HepG2 (cell line): ENCODE measurements around the gene HBQ1. TPM values are rescaled to one million over a fixed set of nuclear protein-coding genes. Genes with fewer than 3 reads are reported as not detected.

Experiments used
- ATAC-seq: fragments of 200-7000 bp; cut with Tn5 transposase; 3 replicates; pipeline ENCODE4 v1.9.1; 2020; ENCODE audit warnings: mild to moderate bottlenecking, moderate library complexity
- BruUV-seq: library from RNA; stranded (reverse); fragments of 400-500 nt; replicated peaks from 2 replicates; lab custom pipeline; 2021; lab: Mats Ljungman, UMichigan
- CTCF ChIA-PET: fragments of 300-600 bp; formaldehyde crosslinking; extraction: SDS; loops from one replicate; lab custom pipeline; 2021; ENCODE audit warnings: low total read pairs, inconsistent platforms, low intra/inter-chr PET ratio; lab: Yijun Ruan, JAX
- POLR2A ChIA-PET: fragments of 350-600 bp; sonication (Branson Sonifier 250); formaldehyde crosslinking; loops from one replicate; lab custom pipeline; 2020; ENCODE audit warnings: antibody characterized with exemption, inconsistent platforms; lab: Yijun Ruan, JAX
- DNase-seq: peaks from one replicate; pipeline ENCODE4 v3.0.0-alpha.2; 2015; ENCODE audit warnings: low spot score
- FAIRE-seq: peaks from 3 replicates; lab custom pipeline; 2011; peaks lifted over from hg19 to GRCh38; lab: Jason Lieb, UNC
- H2AFZ ChIP-seq: one replicate; pipeline ENCODE4 v1.6.1; 2011; ENCODE audit warnings: low read length, inconsistent platforms
- H3K27ac ChIP-seq: fragments of 300-600 bp; 3 replicates; pipeline ENCODE4 v1.8.0; 2011; ENCODE audit warnings: mixed run types, mild to moderate bottlenecking, mixed read lengths, low read length, inconsistent platforms; ENCODE audit not compliant: insufficient read depth; ENCODE audit errors: extremely low read length
- H3K27me3 ChIP-seq, 2 experiments: fragments of 200-600 bp in 1 of 2; 2 replicates in 1 of 2; 3 replicates in 1 of 2; pipeline versions ENCODE4 v1.6.0 to v1.8.0; 2011; ENCODE audit warnings: low read length in 2 of 2, mild to moderate bottlenecking in 2 of 2, moderate library complexity in 2 of 2, inconsistent platforms in 1 of 2; ENCODE audit not compliant: insufficient read depth in 2 of 2, control insufficient read depth in 1 of 2
- H3K36me3 ChIP-seq, 2 experiments: fragments of 200-600 bp in 1 of 2; replicated peaks in 1 of 2; 2 replicates in 1 of 2; 3 replicates in 1 of 2; pipeline versions ENCODE4 v1.5.1 to v1.8.0; 2011; ENCODE audit warnings: low read length in 2 of 2, inconsistent platforms in 1 of 2; ENCODE audit not compliant: insufficient read depth in 2 of 2, control insufficient read depth in 1 of 2
- H3K4me1 ChIP-seq: 2 replicates; pipeline ENCODE4 v1.5.1; 2012; ENCODE audit warnings: low read length, inconsistent platforms; ENCODE audit not compliant: insufficient read depth
- H3K4me2 ChIP-seq: 2 replicates; pipeline ENCODE4 v1.6.0; 2011; ENCODE audit warnings: low read depth, low read length, inconsistent platforms
- H3K4me3 ChIP-seq, 3 experiments: fragments of 200-600 bp in 1 of 3; sonication (generic), shearing (Covaris generic) in 1 of 3; replicated peaks in 1 of 3; 2 replicates each; pipeline ENCODE4 v1.5.1; 2011 to 2016; ENCODE audit warnings: low read length in 3 of 3, inconsistent platforms in 2 of 3, low read depth in 2 of 3, mild to moderate bottlenecking in 2 of 3, control low read depth in 1 of 3, mixed read lengths in 1 of 3; ENCODE audit not compliant: insufficient read depth in 1 of 3
- H3K79me2 ChIP-seq: one replicate; pipeline ENCODE4 v1.6.1; 2011; ENCODE audit warnings: low read length, inconsistent platforms; ENCODE audit not compliant: insufficient read depth
- H3K9ac ChIP-seq: 2 replicates; pipeline ENCODE4 v1.6.0; 2011; ENCODE audit warnings: mild to moderate bottlenecking, low read depth, low read length, inconsistent platforms; ENCODE audit not compliant: insufficient read depth
- H3K9me3 ChIP-seq: 2 replicates; pipeline ENCODE4 v1.5.1; 2012; ENCODE audit warnings: mild to moderate bottlenecking, low read length
- H4K20me1 ChIP-seq: 2 replicates; pipeline ENCODE4 v1.6.0; 2011; ENCODE audit warnings: inconsistent platforms, mild to moderate bottlenecking, low read length, moderate library complexity; ENCODE audit not compliant: insufficient read depth
- JUN ChIP-seq: sonication (generic); formaldehyde crosslinking; IDR thresholded peaks from 2 replicates; pipeline ENCODE4 v1.4.0; 2020; ENCODE audit warnings: mild to moderate bottlenecking, missing genetic modification reagents
- MATR3 ChIP-seq: sonication (generic); formaldehyde crosslinking; IDR thresholded peaks from 2 replicates; pipeline ENCODE4 v1.4.0; 2020; ENCODE audit warnings: missing genetic modification reagents
- SRSF4 ChIP-seq: fragments of 200-400 bp; formaldehyde crosslinking; IDR thresholded peaks from one replicate; pipeline ENCODE4 v1.6.1; 2018; ENCODE audit warnings: mild to moderate bottlenecking, low read depth, low read length, moderate library complexity; ENCODE audit not compliant: poor library complexity, severe bottlenecking
- TGIF2 ChIP-seq: IDR thresholded peaks from 2 replicates; pipeline ENCODE4 v1.6.1; 2016; ENCODE audit warnings: control low read depth, missing compliant biosample characterization
- ZC3H13 ChIP-seq: sonication (generic); formaldehyde crosslinking; IDR thresholded peaks from 2 replicates; pipeline ENCODE4 v1.8.1; 2023; ENCODE audit warnings: mild to moderate bottlenecking, missing genetic modification reagents, moderate library complexity
- ZNF33A ChIP-seq: sonication (generic); formaldehyde crosslinking; IDR thresholded peaks from 2 replicates; pipeline ENCODE4 v1.5.1; 2020; ENCODE audit warnings: missing genetic modification reagents, mild to moderate bottlenecking, moderate library complexity, borderline replicate concordance
- ZNF724P ChIP-seq: sonication (generic); formaldehyde crosslinking; IDR thresholded peaks from 2 replicates; pipeline ENCODE4 v1.8.0; 2022; ENCODE audit warnings: missing genetic modification reagents, borderline replicate concordance
- ZNF747 ChIP-seq: sonication (generic); formaldehyde crosslinking; IDR thresholded peaks from 2 replicates; pipeline ENCODE4 v1.8.1; 2023; ENCODE audit warnings: missing genetic modification reagents, mild to moderate bottlenecking, borderline replicate concordance
- WGBS: methylation state at CpG from one replicate; pipeline ENCODE4 v1.1.6; 2017; ENCODE audit warnings: low lambda C conversion rate; 5-methylcytosine and 5-hydroxymethylcytosine counted together
- in situ Hi-C: cut with HindIII; loops from 2 replicates; pipeline ENCODE4 v1.10.0; 2017; ENCODE audit warnings: low pct_unique_long_range_greater_than_20kb; ENCODE audit not compliant: extremely low pct_ligation_motif_present
- intact Hi-C: fragments of 100-400 bp; cut with micrococcal nuclease; formaldehyde crosslinking; loops from one replicate; pipeline ENCODE4 v1.10.0; 2022; ENCODE audit not compliant: unreplicated experiment
- polyA plus RNA-seq, 8 experiments: library from polyadenylated mRNA; depleted of rRNA in 3 of 8; stranded (reverse) in 7 of 8; unstranded in 1 of 8; fragments of >200 nt; fragmentation: Illumina TruSeq in 4 of 8; extraction: Trizol in 4 of 8; gene quantifications; 2 replicates each; pipeline versions ENCODE4 v1.2.1 to v1.2.3, GENCODE V29; 2011 to 2016; ENCODE audit warnings: low read depth in 4 of 8, missing spikeins in 1 of 8, mixed read lengths in 1 of 8; ENCODE audit not compliant: insufficient read depth in 1 of 8
- total RNA-seq, 5 experiments: library from RNA; depleted of rRNA; stranded (reverse); fragments of >200 nt; fragmentation: Illumina TruSeq; extraction: Trizol; gene quantifications; 2 replicates each; pipeline ENCODE4 v1.2.3, GENCODE V29; 2016; ENCODE audit warnings: low read depth in 1 of 5
- TF ChIP-seq, protein P1 (sequence below): sonication (generic); formaldehyde crosslinking; IDR thresholded peaks from 2 replicates; pipeline ENCODE4 v1.4.0; 2020; ENCODE audit warnings: low read depth, missing genetic modification reagents
- TF ChIP-seq, protein P2 (sequence below): sonication (generic); formaldehyde crosslinking; IDR thresholded peaks from 2 replicates; pipeline ENCODE4 v1.4.0; 2020; ENCODE audit warnings: missing genetic modification reagents

HBQ1 gene
- total and polyA plus RNA-seq, 2 of the 13 experiments (the other 11 are each of a cell fraction or from before 2014, with no cell fraction given), result 4.9 to 7.4 TPM

DNA sequence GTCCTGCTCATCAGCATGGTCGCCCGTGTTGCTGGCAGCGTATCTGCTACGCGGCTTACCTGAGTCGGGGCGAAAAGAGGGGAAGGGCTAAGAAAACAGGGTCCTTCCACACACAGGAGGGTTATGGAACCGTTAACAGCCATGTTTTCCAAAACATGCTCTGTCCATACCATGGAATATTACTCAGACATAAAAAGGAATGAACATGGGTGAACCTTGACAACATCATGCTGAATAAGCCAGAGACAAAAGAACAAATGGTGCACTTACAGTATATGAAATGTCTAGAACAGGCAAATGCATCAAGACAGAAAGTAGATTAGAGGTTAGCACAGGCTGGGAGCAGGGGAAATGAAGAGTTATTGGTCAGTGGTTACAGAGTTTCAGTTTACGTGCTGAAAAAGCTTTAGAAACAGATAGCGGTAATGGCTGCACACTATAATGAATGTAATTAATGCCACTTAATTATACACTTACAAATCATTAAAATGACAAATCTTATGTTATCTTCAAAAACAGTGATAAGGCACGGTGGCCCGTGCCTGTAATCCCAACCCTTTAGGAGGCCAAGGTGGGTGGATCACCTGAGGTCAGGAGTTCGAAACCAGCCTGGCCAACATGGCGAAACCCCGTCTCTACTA, 49.6 kb upstream of the HBQ1 start (continued):
- TF ChIP-seq, protein P1, sequence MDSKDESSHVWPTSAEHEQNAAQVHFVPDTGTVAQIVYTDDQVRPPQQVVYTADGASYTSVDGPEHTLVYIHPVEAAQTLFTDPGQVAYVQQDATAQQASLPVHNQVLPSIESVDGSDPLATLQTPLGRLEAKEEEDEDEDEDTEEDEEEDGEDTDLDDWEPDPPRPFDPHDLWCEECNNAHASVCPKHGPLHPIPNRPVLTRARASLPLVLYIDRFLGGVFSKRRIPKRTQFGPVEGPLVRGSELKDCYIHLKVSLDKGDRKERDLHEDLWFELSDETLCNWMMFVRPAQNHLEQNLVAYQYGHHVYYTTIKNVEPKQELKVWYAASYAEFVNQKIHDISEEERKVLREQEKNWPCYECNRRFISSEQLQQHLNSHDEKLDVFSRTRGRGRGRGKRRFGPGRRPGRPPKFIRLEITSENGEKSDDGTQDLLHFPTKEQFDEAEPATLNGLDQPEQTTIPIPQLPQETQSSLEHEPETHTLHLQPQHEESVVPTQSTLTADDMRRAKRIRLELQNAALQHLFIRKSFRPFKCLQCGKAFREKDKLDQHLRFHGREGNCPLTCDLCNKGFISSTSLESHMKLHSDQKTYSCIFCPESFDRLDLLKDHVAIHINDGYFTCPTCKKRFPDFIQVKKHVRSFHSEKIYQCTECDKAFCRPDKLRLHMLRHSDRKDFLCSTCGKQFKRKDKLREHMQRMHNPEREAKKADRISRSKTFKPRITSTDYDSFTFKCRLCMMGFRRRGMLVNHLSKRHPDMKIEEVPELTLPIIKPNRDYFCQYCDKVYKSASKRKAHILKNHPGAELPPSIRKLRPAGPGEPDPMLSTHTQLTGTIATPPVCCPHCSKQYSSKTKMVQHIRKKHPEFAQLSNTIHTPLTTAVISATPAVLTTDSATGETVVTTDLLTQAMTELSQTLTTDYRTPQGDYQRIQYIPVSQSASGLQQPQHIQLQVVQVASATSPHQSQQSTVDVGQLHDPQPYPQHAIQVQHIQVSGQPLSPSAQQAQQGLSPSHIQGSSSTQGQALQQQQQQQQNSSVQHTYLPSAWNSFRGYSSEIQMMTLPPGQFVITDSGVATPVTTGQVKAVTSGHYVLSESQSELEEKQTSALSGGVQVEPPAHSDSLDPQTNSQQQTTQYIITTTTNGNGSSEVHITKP (CRISPR knock-in tag), result no peak

DNA sequence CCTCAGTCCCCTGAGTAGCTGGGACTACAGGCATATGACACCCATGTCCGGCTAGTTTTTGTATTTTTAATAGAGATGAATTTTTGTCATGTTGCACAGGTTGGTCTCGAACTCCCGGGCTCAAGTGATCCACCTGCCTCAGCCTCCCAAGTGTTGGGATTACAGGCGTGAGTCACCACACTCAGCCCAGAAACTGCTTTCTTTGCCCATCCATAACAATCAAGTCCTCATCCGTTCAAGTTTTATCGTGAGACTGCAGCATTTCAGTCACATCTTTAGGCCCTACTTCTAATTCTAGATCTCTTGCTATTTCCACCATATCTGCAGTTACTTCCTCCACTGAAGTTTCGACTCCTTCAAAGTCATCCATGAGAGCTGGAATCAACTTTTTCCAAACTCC, 48.1 kb upstream of the HBQ1 start:
- in situ Hi-C loops (no loop called here), intact Hi-C loops (no loop called here)
- H3K27ac ChIP-seq, result no peak overlapping the region
- BruUV-seq, result no TSS peak
- POLR2A ChIA-PET, result no interaction called here
- no peaks in the 10 kb centered on the region for H4K20me1 ChIP-seq
- no peaks in the 10 kb centered on the region for H3K9me3 ChIP-seq
- WGBS, result 96% methylated on average over 7 of the region's 7 CpGs
- ATAC-seq (no peak), FAIRE-seq (no peak), DNase-seq (no peak)
- H3K4me1 ChIP-seq, result peaks cover 8% of the 10 kb centered on the region
- H3K27me3 ChIP-seq, result no peaks in the 10 kb centered on the region
- H3K9ac ChIP-seq, result no peak overlapping the region
- peaks cover 16% of the 10 kb centered on the region for H3K79me2 ChIP-seq
- H3K36me3 ChIP-seq, result peaks cover 0 to 15% of the 10 kb centered on the region in 2 experiments; a peak in 2 of 5 replicates
- H3K4me3 ChIP-seq, result no peak overlapping the region
- H2AFZ ChIP-seq, result no peak overlapping the region
- no peak overlapping the region for H3K4me2 ChIP-seq
- CTCF ChIA-PET, result no interaction called here
- TF ChIP-seq, protein P2, sequence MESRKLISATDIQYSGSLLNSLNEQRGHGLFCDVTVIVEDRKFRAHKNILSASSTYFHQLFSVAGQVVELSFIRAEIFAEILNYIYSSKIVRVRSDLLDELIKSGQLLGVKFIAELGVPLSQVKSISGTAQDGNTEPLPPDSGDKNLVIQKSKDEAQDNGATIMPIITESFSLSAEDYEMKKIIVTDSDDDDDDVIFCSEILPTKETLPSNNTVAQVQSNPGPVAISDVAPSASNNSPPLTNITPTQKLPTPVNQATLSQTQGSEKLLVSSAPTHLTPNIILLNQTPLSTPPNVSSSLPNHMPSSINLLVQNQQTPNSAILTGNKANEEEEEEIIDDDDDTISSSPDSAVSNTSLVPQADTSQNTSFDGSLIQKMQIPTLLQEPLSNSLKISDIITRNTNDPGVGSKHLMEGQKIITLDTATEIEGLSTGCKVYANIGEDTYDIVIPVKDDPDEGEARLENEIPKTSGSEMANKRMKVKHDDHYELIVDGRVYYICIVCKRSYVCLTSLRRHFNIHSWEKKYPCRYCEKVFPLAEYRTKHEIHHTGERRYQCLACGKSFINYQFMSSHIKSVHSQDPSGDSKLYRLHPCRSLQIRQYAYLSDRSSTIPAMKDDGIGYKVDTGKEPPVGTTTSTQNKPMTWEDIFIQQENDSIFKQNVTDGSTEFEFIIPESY (CRISPR knock-in tag), result no peak
- TF ChIP-seq ZNF747 (CRISPR knock-in tag) (no peak), ZC3H13 (CRISPR knock-in tag) (no peak), ZNF33A (no peak), MATR3 (CRISPR knock-in tag) (no peak), TGIF2 (CRISPR knock-in tag) (no peak), JUN (CRISPR knock-in tag) (no peak), SRSF4 (no peak), ZNF724P (CRISPR knock-in tag) (no peak)
